RWPE2 (cell line): ENCODE data around the gene SERTAD1.

ENCODE experiments used
- ATAC-seq: fragments of 200-7000 bp; cut with Tn5 transposase; 3 replicates; pipeline ENCODE4 v1.9.1; 2021; ENCODE audit warnings: low read depth
- DNase-seq: peaks from one replicate; pipeline ENCODE4 v3.0.0-alpha.2; 2020; ENCODE audit warnings: low spot score
- H3K27ac ChIP-seq: fragments of 450-650 bp; 2 replicates; pipeline ENCODE4 v1.5.1; 2017; ENCODE audit warnings: mild to moderate bottlenecking; ENCODE audit not compliant: poor library complexity, severe bottlenecking
- H3K27me3 ChIP-seq: fragments of 250-450 bp; sonication (Bioruptor Pico); 2 replicates; pipeline ENCODE4 v1.5.1; 2021; ENCODE audit warnings: mild to moderate bottlenecking, moderate library complexity; ENCODE audit not compliant: insufficient read depth, poor library complexity, severe bottlenecking
- H3K36me3 ChIP-seq: fragments of 250-450 bp; sonication (Bioruptor Pico); 2 replicates; pipeline ENCODE4 v1.5.1; 2020; ENCODE audit warnings: low read depth, mild to moderate bottlenecking, moderate library complexity
- H3K4me1 ChIP-seq: fragments of 250-450 bp; sonication (Bioruptor Pico); 2 replicates; pipeline ENCODE4 v1.5.1; 2021; ENCODE audit warnings: mild to moderate bottlenecking, moderate library complexity; ENCODE audit not compliant: insufficient read depth, poor library complexity, severe bottlenecking
- H3K4me3 ChIP-seq: fragments of 250-450 bp; sonication (Bioruptor Pico); 2 replicates; pipeline ENCODE4 v1.5.1; 2021; ENCODE audit warnings: mild to moderate bottlenecking, moderate library complexity; ENCODE audit not compliant: severe bottlenecking
- H3K9me3 ChIP-seq: fragments of 250-450 bp; sonication (Bioruptor Pico); 2 replicates; pipeline ENCODE4 v1.5.1; 2021; ENCODE audit warnings: mild to moderate bottlenecking, moderate library complexity; ENCODE audit not compliant: severe bottlenecking
- TF ChIP-seq, protein P1 (sequence below): fragments of 450-650 bp; IDR thresholded peaks from one replicate; pipeline ENCODE4 v1.5.1; 2017; ENCODE audit warnings: mild to moderate bottlenecking, moderate library complexity; ENCODE audit not compliant: poor library complexity, severe bottlenecking

Gene SERTAD1

GRCh38 chr19:40424637-40425449 is 949 bp downstream of the SERTAD1 start:
- ATAC-seq: no peak
- H3K4me1 ChIP-seq: peaks cover 3% of the 10 kb centered on the region
- no peaks in the 10 kb centered on the region for H3K9me3 ChIP-seq
- peak overlapping the region; percentile 95 for H3K27ac ChIP-seq
- TF ChIP-seq, protein P1, sequence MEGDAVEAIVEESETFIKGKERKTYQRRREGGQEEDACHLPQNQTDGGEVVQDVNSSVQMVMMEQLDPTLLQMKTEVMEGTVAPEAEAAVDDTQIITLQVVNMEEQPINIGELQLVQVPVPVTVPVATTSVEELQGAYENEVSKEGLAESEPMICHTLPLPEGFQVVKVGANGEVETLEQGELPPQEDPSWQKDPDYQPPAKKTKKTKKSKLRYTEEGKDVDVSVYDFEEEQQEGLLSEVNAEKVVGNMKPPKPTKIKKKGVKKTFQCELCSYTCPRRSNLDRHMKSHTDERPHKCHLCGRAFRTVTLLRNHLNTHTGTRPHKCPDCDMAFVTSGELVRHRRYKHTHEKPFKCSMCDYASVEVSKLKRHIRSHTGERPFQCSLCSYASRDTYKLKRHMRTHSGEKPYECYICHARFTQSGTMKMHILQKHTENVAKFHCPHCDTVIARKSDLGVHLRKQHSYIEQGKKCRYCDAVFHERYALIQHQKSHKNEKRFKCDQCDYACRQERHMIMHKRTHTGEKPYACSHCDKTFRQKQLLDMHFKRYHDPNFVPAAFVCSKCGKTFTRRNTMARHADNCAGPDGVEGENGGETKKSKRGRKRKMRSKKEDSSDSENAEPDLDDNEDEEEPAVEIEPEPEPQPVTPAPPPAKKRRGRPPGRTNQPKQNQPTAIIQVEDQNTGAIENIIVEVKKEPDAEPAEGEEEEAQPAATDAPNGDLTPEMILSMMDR: no peak
- peaks cover 10% of the 10 kb centered on the region for H3K36me3 ChIP-seq
- no peak for DNase-seq
- H3K27me3 ChIP-seq: no peaks in the 10 kb centered on the region
- H3K4me3 ChIP-seq: peak overlapping the region; percentile 52

DNA sequence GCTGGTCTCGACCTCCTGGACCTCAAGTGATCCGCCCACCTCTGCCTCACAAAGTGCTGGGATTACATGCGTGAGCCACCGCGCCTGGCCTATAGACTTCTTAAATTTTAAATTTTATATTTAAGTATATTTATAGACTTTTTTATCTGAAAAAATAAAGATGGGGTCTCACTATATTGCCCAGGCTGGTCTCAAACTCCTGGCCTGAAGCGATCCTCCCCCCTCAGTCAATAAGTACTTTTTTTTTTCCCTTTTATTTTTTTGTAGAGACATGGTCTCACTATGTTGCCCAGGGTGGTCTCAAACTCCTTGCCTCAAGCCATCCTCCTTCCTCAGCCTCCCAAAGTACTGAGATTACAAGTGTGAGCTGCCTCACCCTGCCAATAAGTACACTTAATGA is 1.9 kb downstream of the SERTAD1 start:
- Histone ChIP-seq H3K27me3 (no peaks in the 10 kb centered on the region), H3K4me3 (peak overlapping the region; percentile 52), H3K4me1 (peaks cover 3% of the 10 kb centered on the region), H3K27ac (peak overlapping the region; percentile 95), H3K36me3 (peaks cover 10% of the 10 kb centered on the region), H3K9me3 (no peaks in the 10 kb centered on the region)
- DNase-seq (no peak), ATAC-seq (no peak)
- TF ChIP-seq, protein P1: no peak

- TF ChIP-seq, protein P1: no peak
- Histone ChIP-seq H3K9me3 (no peaks in the 10 kb centered on the region), H3K4me1 (peaks cover 3% of the 10 kb centered on the region), H3K27me3 (no peaks in the 10 kb centered on the region), H3K4me3 (no peak overlapping the region), H3K27ac (peak overlapping the region; percentile 95), H3K36me3 (peaks cover 10% of the 10 kb centered on the region)
- DNase-seq (no peak), ATAC-seq (no peak)
These were observed 2.8 kb downstream of the SERTAD1 start for GRCh38 chr19:40422748-40423566.

GRCh38 chr19:40421993-40422747 is 3.6 kb downstream of the SERTAD1 start:
- Histone ChIP-seq H3K27me3 (no peaks in the 10 kb centered on the region), H3K27ac (peak overlapping the region; percentile 81), H3K4me3 (no peak overlapping the region), H3K9me3 (no peaks in the 10 kb centered on the region), H3K4me1 (peaks cover 3% of the 10 kb centered on the region), H3K36me3 (peaks cover 10% of the 10 kb centered on the region)
- DNase-seq (no peak), ATAC-seq (no peak)
- TF ChIP-seq, protein P1: no peak
